Karpas-422 (cell line): ENCODE data around the gene PPP2R2B. TPM values are rescaled to one million over a fixed set of nuclear protein-coding genes. Genes with fewer than 3 reads are reported as not detected.
A peak's percentile ranks its signal among the peaks of the same experiment; 100 is the strongest.

Source experiments
- DNase-seq: peaks from one replicate; pipeline ENCODE4 v3.0.0-alpha.2; 2015
- H2AFZ ChIP-seq: fragments of 200-600 bp; sonication (generic); 2 replicates; pipeline ENCODE4 v1.6.1; 2014; ENCODE audit warnings: antibody characterized with exemption, low read length, mixed read lengths
- H3K27ac ChIP-seq: fragments of 200-600 bp; sonication (generic); 2 replicates; pipeline ENCODE4 v1.5.1; 2014; ENCODE audit warnings: mild to moderate bottlenecking, low read length, moderate library complexity
- H3K27me3 ChIP-seq: fragments of 200-600 bp; sonication (generic); 2 replicates; pipeline ENCODE4 v1.6.1; 2014; ENCODE audit warnings: low read length, mixed read lengths
- H3K36me3 ChIP-seq: fragments of 200-600 bp; sonication (generic); 2 replicates; pipeline ENCODE4 v1.6.1; 2014; ENCODE audit warnings: low read length, mixed read lengths; ENCODE audit not compliant: insufficient read depth
- H3K4me1 ChIP-seq: fragments of 200-600 bp; sonication (generic); 2 replicates; pipeline ENCODE4 v1.6.1; 2014; ENCODE audit warnings: mild to moderate bottlenecking, low read length, mixed read lengths
- H3K4me2 ChIP-seq: fragments of 200-600 bp; sonication (generic); 2 replicates; pipeline ENCODE4 v1.6.1; 2014; ENCODE audit warnings: low read length, low read depth, mild to moderate bottlenecking; ENCODE audit not compliant: poor library complexity, severe bottlenecking
- H3K4me3 ChIP-seq: fragments of 200-600 bp; sonication (generic); 2 replicates; pipeline ENCODE4 v1.5.1; 2014; ENCODE audit warnings: mild to moderate bottlenecking, antibody characterized with exemption, low read length, mixed read lengths
- H3K79me2 ChIP-seq: fragments of 200-600 bp; sonication (generic); 2 replicates; pipeline ENCODE4 v1.6.1; 2014; ENCODE audit warnings: mild to moderate bottlenecking, low read length, mixed read lengths
- H3K9ac ChIP-seq: fragments of 200-600 bp; sonication (generic); 2 replicates; pipeline ENCODE4 v1.6.0; 2014; ENCODE audit warnings: low read length
- H3K9me2 ChIP-seq: fragments of 200-600 bp; sonication (generic), shearing (Covaris generic); replicated peaks from 2 replicates; pipeline ENCODE4 v1.6.0; 2014; ENCODE audit warnings: mild to moderate bottlenecking, low read length, moderate library complexity; ENCODE audit not compliant: insufficient read depth
- H3K9me3 ChIP-seq: fragments of 300-700, 200-600 bp; sonication (generic); 2 replicates; pipeline ENCODE4 v1.6.1; 2014; ENCODE audit warnings: low read length, mixed read lengths
- H4K20me1 ChIP-seq: fragments of 200-600 bp; sonication (generic); 2 replicates; pipeline ENCODE4 v1.6.1; 2014; ENCODE audit warnings: mild to moderate bottlenecking, antibody characterized with exemption, low read length, low read depth; ENCODE audit not compliant: insufficient read depth
- small RNA-seq: library from RNA; depleted of rRNA; stranded (forward); fragments of <200 nt; gene quantifications from one replicate; pipeline ENCODE3, GENCODE V24; 2014
- total RNA-seq: library from RNA; depleted of rRNA; stranded (reverse); fragments of >200 nt; shearing (Covaris generic); gene quantifications from 2 replicates; pipeline ENCODE4 v1.2.3, GENCODE V29; 2014; ENCODE audit warnings: low replicate concordance

Gene PPP2R2B
- total RNA-seq, 1 experiment from 2014 or later: not detected

GRCh38 chr5:146539973-146540372 is 338.6 kb downstream of the PPP2R2B start:
- Histone ChIP-seq H3K4me1 (peaks cover 3% of the 10 kb centered on the region; the same call in 1 of the 2 replicates), H2AFZ (no peak overlapping the region), H3K36me3 (no peaks in the 10 kb centered on the region), H4K20me1 (no peaks in the 10 kb centered on the region), H3K27ac (no peak overlapping the region), H3K27me3 (no peaks in the 10 kb centered on the region), H3K9ac (no peak overlapping the region), H3K9me3 (no peaks in the 10 kb centered on the region), H3K4me2 (no peak overlapping the region), H3K79me2 (no peaks in the 10 kb centered on the region), H3K4me3 (no peak overlapping the region), H3K9me2 (no peaks in the 10 kb centered on the region)
- no peak for DNase-seq

DNA sequence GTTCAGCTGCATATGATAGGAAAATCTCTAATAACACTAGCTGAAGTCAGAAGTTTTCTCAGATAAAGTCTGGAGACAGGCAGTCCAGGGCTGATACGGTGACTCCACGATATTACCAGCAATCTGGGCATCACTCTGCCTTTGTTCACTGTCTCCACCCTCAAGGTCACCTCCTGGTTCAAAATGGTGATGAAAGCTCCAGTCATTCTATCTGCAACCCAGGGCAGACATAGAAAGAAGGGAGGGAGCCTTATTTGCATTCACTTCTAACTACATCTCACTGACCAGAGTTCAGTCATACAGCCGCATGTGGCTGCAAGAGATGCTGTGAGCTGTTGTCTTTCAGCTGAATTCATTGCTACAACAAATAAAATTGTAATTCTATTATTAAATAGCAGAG is 340.1 kb downstream of the PPP2R2B start:
- Histone ChIP-seq H3K79me2 (no peaks in the 10 kb centered on the region), H3K36me3 (no peaks in the 10 kb centered on the region), H3K4me1 (peaks cover 3% of the 10 kb centered on the region; the same call in 1 of the 2 replicates), H3K9ac (no peak overlapping the region), H3K27ac (no peak overlapping the region), H3K4me3 (no peak overlapping the region), H4K20me1 (no peaks in the 10 kb centered on the region), H3K27me3 (no peaks in the 10 kb centered on the region), H2AFZ (no peak overlapping the region), H3K9me3 (no peaks in the 10 kb centered on the region), H3K9me2 (no peaks in the 10 kb centered on the region), H3K4me2 (no peak overlapping the region)
- no peak for DNase-seq

DNA sequence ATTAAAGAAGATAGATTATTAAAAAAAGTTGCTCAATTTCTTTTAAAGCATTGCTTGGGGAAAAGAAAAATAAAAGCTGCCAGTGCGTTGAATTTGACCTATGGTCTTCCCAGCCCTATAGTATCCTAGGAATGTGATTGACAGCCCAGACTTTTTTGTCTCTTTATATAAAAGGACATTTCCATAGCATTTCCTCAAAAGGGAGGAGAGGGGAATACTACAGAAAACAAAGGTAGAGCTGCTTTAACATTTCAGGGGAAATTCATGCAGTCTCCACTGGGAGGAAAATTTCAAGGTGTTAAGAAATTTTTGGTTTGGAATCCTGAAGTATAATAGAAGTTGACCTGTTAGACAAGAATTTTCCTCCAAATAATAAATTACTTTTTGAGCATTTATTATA is 344.7 kb downstream of the PPP2R2B start:
- no peaks in the 10 kb centered on the region for H4K20me1 ChIP-seq

DNA sequence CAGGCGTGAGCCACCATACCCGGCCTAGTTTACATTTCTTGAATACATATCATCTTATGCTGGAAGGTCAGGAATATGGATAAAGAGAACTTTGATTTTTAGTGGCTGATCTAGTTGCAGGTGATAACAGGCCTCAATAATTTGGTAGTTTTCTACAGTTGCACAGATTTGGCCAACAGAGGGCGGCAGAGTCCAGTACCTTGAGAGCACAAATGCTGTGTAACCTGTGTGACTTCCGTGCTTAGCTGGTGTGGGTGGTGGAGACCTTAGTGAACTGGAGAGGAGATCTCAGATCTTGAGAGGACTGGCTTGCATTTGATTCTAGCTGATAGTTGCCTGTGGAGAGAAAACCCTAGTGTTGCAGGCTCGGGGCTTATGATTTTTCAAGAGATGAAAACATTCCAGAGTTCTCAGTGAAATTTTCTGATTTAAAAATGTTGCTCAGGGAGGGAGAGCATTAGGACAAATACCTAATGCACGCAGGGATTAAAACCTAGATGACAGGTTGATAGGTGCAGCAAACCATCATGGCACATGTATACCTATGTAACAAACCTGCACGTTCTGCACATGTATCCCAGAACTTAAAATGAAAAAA is 345.2 kb downstream of the PPP2R2B start:
- 0 out of 2 replicates have a peak overlapping the region, but pooled peaks have one; percentile 53 for H2AFZ ChIP-seq
- no peaks in the 10 kb centered on the region for H3K27me3 ChIP-seq
- no peak overlapping the region for H3K27ac ChIP-seq
- H4K20me1 ChIP-seq: no peaks in the 10 kb centered on the region
- no peak overlapping the region for H3K4me2 ChIP-seq
- peak; percentile 90 for DNase-seq
- no peaks in the 10 kb centered on the region for H3K9me2 ChIP-seq
- no peaks in the 10 kb centered on the region for H3K9me3 ChIP-seq
- H3K79me2 ChIP-seq: no peaks in the 10 kb centered on the region
- H3K4me3 ChIP-seq: no peak overlapping the region
- no peak overlapping the region for H3K9ac ChIP-seq
- peaks cover 7% of the 10 kb centered on the region for H3K4me1 ChIP-seq
- no peaks in the 10 kb centered on the region for H3K36me3 ChIP-seq

More for the DNA sequence above, 344.7 kb downstream of the PPP2R2B start:
- Histone ChIP-seq H3K27me3 (no peaks in the 10 kb centered on the region), H3K9ac (no peak overlapping the region), H3K9me3 (no peaks in the 10 kb centered on the region), H2AFZ (no peak overlapping the region), H3K27ac (no peak overlapping the region), H3K4me3 (no peak overlapping the region), H3K9me2 (no peaks in the 10 kb centered on the region), H3K4me2 (no peak overlapping the region), H3K79me2 (no peaks in the 10 kb centered on the region), H3K36me3 (no peaks in the 10 kb centered on the region), H3K4me1 (peaks cover 7% of the 10 kb centered on the region)
- no peak for DNase-seq

Small RNAs within 50 kb of the gene (small RNA-seq; reads per million reads assigned to genes)
- not detected for gene RN7SL791P
